H1 (cell line): ENCODE results near the gene AK2. TPM values are rescaled to one million over a fixed set of nuclear protein-coding genes. Genes with fewer than 3 reads are reported as not detected.
"Not testable (repeated sequence)": the region's sequence is repeated elsewhere in the genome, so short reads cannot be mapped to it uniquely, and the experiment has no call there.

Experiments
- CTCF ChIA-PET: fragments of 300-600 bp; sonication (Branson Sonifier 250); formaldehyde crosslinking; loops from one replicate; lab custom pipeline; 2021; ENCODE audit not compliant: partially characterized antibody; lab: Charles Lee
- POLR2A ChIA-PET: fragments of 300-600 bp; sonication (Branson Sonifier 250); formaldehyde crosslinking; loops from one replicate; lab custom pipeline; 2021; ENCODE audit warnings: inconsistent platforms; ENCODE audit not compliant: partially characterized antibody; lab: Charles Lee
- DNase-seq, 2 experiments: peaks; one replicate each; pipeline versions ENCODE4 v3.0.0 to v3.0.0-alpha.2; 2010 to 2022; ENCODE audit warnings: low spot score in 2 of 2, low read depth in 1 of 2, mixed read lengths in 1 of 2
- FAIRE-seq: peaks from 2 replicates; lab custom pipeline; 2011; peaks lifted over from hg19 to GRCh38; lab: Jason Lieb, UNC
- H2AFZ ChIP-seq: 2 replicates; pipeline ENCODE4 v1.8.1; 2012; ENCODE audit warnings: low read length, inconsistent platforms
- H2AK5ac ChIP-seq: 2 replicates; pipeline ENCODE4 v1.6.1; 2013; ENCODE audit warnings: low read depth, low read length
- H2BK120ac ChIP-seq: replicated peaks from 2 replicates; pipeline ENCODE3; 2013; ENCODE audit warnings: low read depth, low read length, inconsistent platforms
- H2BK12ac ChIP-seq: 2 replicates; pipeline ENCODE4 v1.6.1; 2013; ENCODE audit warnings: low read depth, low read length
- H2BK15ac ChIP-seq: 2 replicates; pipeline ENCODE4 v1.6.1; 2013; ENCODE audit warnings: low read length
- H2BK20ac ChIP-seq: 2 replicates; pipeline ENCODE4 v1.6.1; 2013; ENCODE audit warnings: low read length
- H2BK5ac ChIP-seq: 2 replicates; pipeline ENCODE4 v1.6.1; 2013; ENCODE audit warnings: low read depth, low read length
- H3K14ac ChIP-seq: 2 replicates; pipeline ENCODE4 v1.6.1; 2013; ENCODE audit warnings: inconsistent platforms; ENCODE audit not compliant: insufficient read length
- H3K18ac ChIP-seq: 2 replicates; pipeline ENCODE4 v1.6.1; 2013; ENCODE audit warnings: low read length; ENCODE audit errors: extremely low read depth
- H3K23ac ChIP-seq: 2 replicates; pipeline ENCODE4 v1.6.1; 2013; ENCODE audit warnings: inconsistent platforms; ENCODE audit not compliant: insufficient read length
- H3K23me2 ChIP-seq: 2 replicates; pipeline ENCODE4 v1.6.1; 2013; ENCODE audit warnings: low read depth, low read length
- H3K27ac ChIP-seq: 2 replicates; pipeline ENCODE4 v1.6.1; 2011; ENCODE audit warnings: low read depth, low read length, inconsistent platforms
- H3K27me3 ChIP-seq, 4 experiments: replicated peaks in 1 of 4; 1 replicate in 1 of 4; 2 replicates in 3 of 4; pipeline versions ENCODE4 v1.6.1 to v1.8.1; 2011 to 2013; ENCODE audit warnings: low read length in 3 of 4, mild to moderate bottlenecking in 3 of 4, inconsistent platforms in 2 of 4, mixed read lengths in 2 of 4, moderate library complexity in 1 of 4; ENCODE audit not compliant: control insufficient read depth in 3 of 4, insufficient read depth in 3 of 4; ENCODE audit errors: extremely low read depth in 1 of 4
- H3K36me3 ChIP-seq, 4 experiments: 2 replicates each; pipeline versions ENCODE4 v1.6.1 to v1.8.1; 2011 to 2013; ENCODE audit warnings: mild to moderate bottlenecking in 4 of 4, low read length in 3 of 4, moderate library complexity in 2 of 4, control low read depth in 1 of 4, inconsistent platforms in 1 of 4; ENCODE audit not compliant: insufficient read depth in 4 of 4, control insufficient read depth in 2 of 4
- H3K4ac ChIP-seq: replicated peaks from 2 replicates; pipeline ENCODE3; 2013; ENCODE audit warnings: low read length, low read depth, mixed read lengths, inconsistent platforms; ENCODE audit not compliant: insufficient read length
- H3K4me1 ChIP-seq, 4 experiments: replicated peaks in 1 of 4; 1 replicate in 1 of 4; 2 replicates in 3 of 4; pipeline versions ENCODE4 v1.6.1 to v1.8.1; 2011 to 2013; ENCODE audit warnings: low read length in 3 of 4, inconsistent platforms in 2 of 4, mixed read lengths in 1 of 4; ENCODE audit not compliant: insufficient read depth in 4 of 4, control insufficient read depth in 3 of 4
- H3K4me2 ChIP-seq, 2 experiments: 2 replicates each; pipeline versions ENCODE4 v1.6.1 to v1.8.1; 2011 to 2013; ENCODE audit warnings: low read depth in 2 of 2, low read length in 2 of 2, control low read depth in 1 of 2, inconsistent platforms in 1 of 2, mild to moderate bottlenecking in 1 of 2; ENCODE audit not compliant: insufficient read depth in 1 of 2
- H3K4me3 ChIP-seq, 4 experiments: fragments of 200-600, 300-600 bp in 1 of 4; sonication (generic), shearing (Covaris generic), sonication (Bioruptor Twin) in 1 of 4; 2 replicates each; pipeline versions ENCODE4 v1.5.1 to v1.8.1; 2011 to 2016; ENCODE audit warnings: low read length in 4 of 4, low read depth in 3 of 4, control low read depth in 2 of 4, inconsistent platforms in 2 of 4, mild to moderate bottlenecking in 2 of 4, mixed read lengths in 1 of 4, moderate library complexity in 1 of 4; ENCODE audit not compliant: insufficient read depth in 2 of 4; ENCODE audit errors: extremely low read depth in 1 of 4
- H3K56ac ChIP-seq: replicated peaks from 2 replicates; pipeline ENCODE3; 2013; ENCODE audit warnings: low read depth, mild to moderate bottlenecking, mixed read lengths, low read length, inconsistent platforms; ENCODE audit not compliant: insufficient read length
- H3K79me1 ChIP-seq: 2 replicates; pipeline ENCODE4 v1.6.1; 2013; ENCODE audit warnings: low read depth, low read length, control low read depth
- H3K79me2 ChIP-seq, 2 experiments: 2 replicates each; pipeline versions ENCODE4 v1.6.1 to v1.8.1; 2012 to 2013; ENCODE audit warnings: low read length in 2 of 2, mild to moderate bottlenecking in 2 of 2, inconsistent platforms in 1 of 2; ENCODE audit not compliant: insufficient read depth in 2 of 2, control insufficient read depth in 1 of 2
- H3K9ac ChIP-seq, 4 experiments: replicated peaks in 1 of 4; 1 replicate in 1 of 4; 2 replicates in 3 of 4; pipeline versions ENCODE4 v1.6.1 to v1.8.1; 2011 to 2013; ENCODE audit warnings: low read depth in 3 of 4, low read length in 3 of 4, control low read depth in 2 of 4, mild to moderate bottlenecking in 2 of 4, moderate library complexity in 2 of 4, inconsistent platforms in 1 of 4; ENCODE audit errors: extremely low read depth in 1 of 4
- H3K9me3 ChIP-seq, 2 experiments: 2 replicates each; pipeline versions ENCODE4 v1.6.1 to v1.8.1; 2012 to 2013; ENCODE audit warnings: mild to moderate bottlenecking in 2 of 2, moderate library complexity in 2 of 2, control low read depth in 1 of 2, inconsistent platforms in 1 of 2, low read depth in 1 of 2, low read length in 1 of 2, mixed read lengths in 1 of 2; ENCODE audit not compliant: insufficient read depth in 2 of 2
- H4K20me1 ChIP-seq, 2 experiments: replicated peaks in 1 of 2; 2 replicates each; pipeline versions ENCODE3 to v1.8.1; 2011 to 2013; ENCODE audit warnings: inconsistent platforms in 2 of 2, low read length in 2 of 2, mild to moderate bottlenecking in 1 of 2; ENCODE audit not compliant: insufficient read depth in 2 of 2, control insufficient read depth in 1 of 2
- H4K5ac ChIP-seq: 2 replicates; pipeline ENCODE4 v1.6.1; 2013; ENCODE audit warnings: low read length, low read depth, mixed read lengths, inconsistent platforms; ENCODE audit not compliant: insufficient read length
- H4K8ac ChIP-seq: 2 replicates; pipeline ENCODE4 v1.8.0; 2013; ENCODE audit warnings: mild to moderate bottlenecking, moderate library complexity, low read length, inconsistent platforms; ENCODE audit not compliant: insufficient read depth; ENCODE audit errors: extremely low read depth
- H4K91ac ChIP-seq: replicated peaks from 2 replicates; pipeline ENCODE3; 2013; ENCODE audit warnings: low read length, mixed read lengths, inconsistent platforms; ENCODE audit not compliant: insufficient read length
- POLR2AphosphoS5 ChIP-seq: IDR thresholded peaks from 2 replicates; pipeline ENCODE4 v1.6.1; 2011; ENCODE audit warnings: low read depth, low read length
- WGBS, 2 experiments: shearing (Covaris generic) in 1 of 2; methylation state at CpG; one replicate each; pipeline versions ENCODE4 v1.1.6 to v1.1.7; 2013 to 2015; ENCODE audit warnings: low lambda C conversion rate in 2 of 2, mixed read lengths in 2 of 2, inconsistent platforms in 1 of 2, low coverage in 1 of 2, missing lambda C conversion rate in 1 of 2; ENCODE audit not compliant: insufficient replicate concordance in 2 of 2, insufficient coverage in 1 of 2, insufficient read length in 1 of 2; ENCODE audit errors: extremely low coverage in 1 of 2, missing lambda C conversion rate in 1 of 2; 5-methylcytosine and 5-hydroxymethylcytosine counted together
- polyA plus RNA-seq, 7 experiments: library from polyadenylated mRNA; depleted of rRNA in 3 of 7; stranded (reverse) in 5 of 7; unstranded in 2 of 7; fragments of >200 nt in 5 of 7; fragments of 200-250 nt in 2 of 7; gene quantifications; 1 replicate in 5 of 7; 2 replicates in 1 of 7; 4 replicates in 1 of 7; pipeline versions ENCODE4 v1.2.1 to v1.2.3, GENCODE V29; 2011 to 2013; ENCODE audit warnings: missing spikeins in 2 of 7, mixed read lengths in 2 of 7
- total RNA-seq: library from RNA; stranded (reverse); fragmentation: NEBNext Ultra II Directional; extraction: Animal tissue kit (Norgen Biotek cat#: 25700); gene quantifications from 2 replicates; pipeline ENCODE4 v1.2.1, GENCODE V29; 2021

Gene AK2
- total and polyA plus RNA-seq, 2 of the 8 experiments (the other 6 are each of a cell fraction or from before 2014, with no cell fraction given): 92.3 to 137 TPM

GRCh38 chr1:33047290-33047689 lies 10.6 kb upstream of the AK2 start:
- H3K9ac ChIP-seq: no peak overlapping the region
- no peak overlapping the region for H3K27ac ChIP-seq
- H3K79me1 ChIP-seq: no peaks in the 10 kb centered on the region
- CTCF ChIA-PET: interaction anchor here (0.8 to 3.2 kb wide), 4 partner anchors 22 to 384 kb away, joined by 3 to 10 read pairs (median 3); no protein-coding TSS in a partner anchor
- H4K20me1 ChIP-seq: no peaks in the 10 kb centered on the region
- no peak overlapping the region for H4K91ac ChIP-seq
- H3K14ac ChIP-seq: no peak overlapping the region
- peaks cover 0 to 3% (median 1%) of the 10 kb centered on the region in 4 experiments; a peak in 2 of 7 replicates for H3K4me1 ChIP-seq
- H3K23ac ChIP-seq: no peak overlapping the region
- H3K79me2 ChIP-seq: no peaks in the 10 kb centered on the region
- no peak overlapping the region for H3K4me2 ChIP-seq
- peaks cover 0 to 6% of the 10 kb centered on the region in 2 experiments; a peak in 2 of 4 replicates for H3K9me3 ChIP-seq
- H2AFZ ChIP-seq: no peak overlapping the region
- H2BK15ac ChIP-seq: no peak overlapping the region
- FAIRE-seq (no peak), DNase-seq (no peak)
- H3K56ac ChIP-seq: no peak overlapping the region
- no peak overlapping the region for H4K5ac ChIP-seq
- no peak overlapping the region for H2AK5ac ChIP-seq
- no peak overlapping the region for H2BK120ac ChIP-seq
- no peak overlapping the region for H2BK20ac ChIP-seq
- no peak overlapping the region for H3K4ac ChIP-seq
- no peak overlapping the region for H3K18ac ChIP-seq
- H3K36me3 ChIP-seq: no peaks in the 10 kb centered on the region
- WGBS, 2 experiments: 88% methylated on average over 2 of the region's 2 CpGs; no CpG with 5 or more reads in 1 of the 2 experiments
- H2BK5ac ChIP-seq: no peak overlapping the region
- POLR2A ChIA-PET: no interaction called here
- H4K8ac ChIP-seq: no peak overlapping the region
- H2BK12ac ChIP-seq: no peak overlapping the region
- no peaks in the 10 kb centered on the region for H3K27me3 ChIP-seq
- no peak for TF ChIP-seq POLR2AphosphoS5
- no peak overlapping the region for H3K4me3 ChIP-seq
- H3K23me2 ChIP-seq: no peaks in the 10 kb centered on the region

DNA sequence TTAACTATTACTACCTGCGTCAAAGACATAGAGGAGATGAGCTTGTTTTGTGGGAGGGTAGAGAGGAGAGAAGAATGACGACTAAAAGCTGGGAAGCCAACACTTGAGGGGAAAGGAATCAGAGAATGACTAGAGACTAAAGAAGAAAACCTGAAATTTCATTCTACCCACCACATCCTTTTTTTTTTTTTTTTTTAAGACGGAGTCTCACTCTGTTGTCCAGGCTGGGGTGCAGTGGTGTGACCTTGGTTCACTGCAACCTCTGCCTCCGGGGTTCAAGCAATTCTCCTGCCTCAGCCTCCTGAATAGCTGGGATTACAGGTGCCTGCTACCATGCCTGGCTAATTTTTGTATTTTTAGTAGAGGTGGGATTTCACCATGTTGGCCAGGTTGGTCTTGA lies 9.6 kb upstream of the AK2 start:
- H3K36me3 ChIP-seq, H3K4me2 ChIP-seq, H3K4ac ChIP-seq, H2BK15ac ChIP-seq, H3K79me2 ChIP-seq, H4K20me1 ChIP-seq, H3K27me3 ChIP-seq, H3K14ac ChIP-seq, H4K8ac ChIP-seq, H3K9ac ChIP-seq, H2BK120ac ChIP-seq, H3K79me1 ChIP-seq, H2AFZ ChIP-seq, H3K23me2 ChIP-seq, H3K23ac ChIP-seq, H3K27ac ChIP-seq, FAIRE-seq, H4K5ac ChIP-seq, POLR2A ChIA-PET, H3K4me3 ChIP-seq, H3K18ac ChIP-seq, DNase-seq, H3K4me1 ChIP-seq, H4K91ac ChIP-seq, H3K9me3 ChIP-seq, H2BK5ac ChIP-seq, H2AK5ac ChIP-seq, H2BK12ac ChIP-seq, H3K56ac ChIP-seq, H2BK20ac ChIP-seq: not testable (repeated sequence)
- 89% methylated on average over 3 of the region's 4 CpGs; no CpG with 5 or more reads in 1 of the 2 experiments for WGBS, 2 experiments
- CTCF ChIA-PET: interaction anchor here (0.6 to 5.1 kb wide), 5 partner anchors 9 to 993 kb away, joined by 3 to 28 read pairs (median 3); no protein-coding TSS in a partner anchor
